OCI-LY1 (cell line): ENCODE data around the gene PECR.

Experiments
- CTCF ChIP-seq: fragments of 200-600 bp; sonication (generic), shearing (Covaris generic); IDR thresholded peaks from 2 replicates; pipeline ENCODE4 v1.5.1; 2017; ENCODE audit warnings: mild to moderate bottlenecking, antibody characterized with exemption, low read length, moderate library complexity, mixed read lengths
- EZH2 ChIP-seq: fragments of 200-600 bp; sonication (generic), shearing (Covaris generic); IDR thresholded peaks from 2 replicates; pipeline ENCODE4 v1.8.0; 2017; ENCODE audit warnings: borderline replicate concordance, mixed run types, mild to moderate bottlenecking, antibody characterized with exemption, low read length, moderate library complexity, mixed read lengths

- no peak for TF ChIP-seq EZH2
- TF ChIP-seq CTCF, result no peak
Observed at GRCh38 chr2:216006164-216006663, 75.4 kb downstream of the PECR start.
